Activated CD8-positive, alpha-beta T cell treated with anti-CD3 and anti-CD28 coated beads for 36 hours (primary cell): ENCODE results near the gene YTHDF1. TPM values are rescaled to one million over a fixed set of nuclear protein-coding genes. Genes with fewer than 3 reads are reported as not detected.

Source experiments
- ATAC-seq: fragments of 200-7000 bp; cut with Tn5 transposase; one replicate; pipeline ENCODE4 v1.10.0; 2021; ENCODE audit warnings: mild to moderate bottlenecking, moderate library complexity
- CTCF ChIA-PET: fragments of 350-600 bp; sonication (Branson Sonifier 250); formaldehyde crosslinking; loops from one replicate; lab custom pipeline; 2021; ENCODE audit warnings: antibody characterized with exemption; lab: Charles Lee
- POLR2A ChIA-PET: fragments of 350-600 bp; sonication (Branson Sonifier 250); formaldehyde crosslinking; loops from one replicate; lab custom pipeline; 2021; ENCODE audit warnings: antibody characterized with exemption; lab: Charles Lee
- DNase-seq: peaks from one replicate; pipeline ENCODE4 v3.0.0-alpha.2; 2020
- H3K27ac Mint-ChIP-seq: one replicate; pipeline ENCODE4 v1.8.0; 2021; ENCODE audit warnings: mild to moderate bottlenecking, mixed read lengths
- H3K27me3 Mint-ChIP-seq: one replicate; pipeline ENCODE4 v1.8.0; 2021; ENCODE audit warnings: mixed read lengths
- H3K36me3 Mint-ChIP-seq: one replicate; pipeline ENCODE4 v1.8.0; 2021; ENCODE audit warnings: low read depth, mixed read lengths
- H3K4me1 Mint-ChIP-seq: one replicate; pipeline ENCODE4 v1.8.0; 2021; ENCODE audit warnings: low read depth, mixed read lengths
- H3K4me3 Mint-ChIP-seq: one replicate; pipeline ENCODE4 v1.8.0; 2021; ENCODE audit warnings: mild to moderate bottlenecking, moderate library complexity, mixed read lengths
- H3K9me3 Mint-ChIP-seq: one replicate; pipeline ENCODE4 v1.8.0; 2021; ENCODE audit warnings: mixed read lengths
- intact Hi-C: fragments of 100-400 bp; cut with micrococcal nuclease; formaldehyde crosslinking; loops from one replicate; pipeline ENCODE4 v1.10.0; 2022
- microRNA-seq: library from miRNA; unstranded; fragments of <30 nt; microRNA quantifications from one replicate; pipeline ENCODE4 v1.2.0, GENCODE V29; 2022; ENCODE audit warnings: borderline microRNAs expressed, borderline replicate concordance
- total RNA-seq, 2 experiments: library from RNA; stranded (reverse); gene quantifications; one replicate each; pipeline ENCODE4 v1.2.3, GENCODE V29; 2021
- TF ChIP-seq, protein P1 (sequence below): fragments of 200-600 bp; IDR thresholded peaks from one replicate; pipeline ENCODE4 v1.8.0; 2022; ENCODE audit warnings: antibody characterized with exemption, mild to moderate bottlenecking

Gene YTHDF1
- total RNA-seq, 2 experiments from 2014 or later, result 31.0 TPM

DNA sequence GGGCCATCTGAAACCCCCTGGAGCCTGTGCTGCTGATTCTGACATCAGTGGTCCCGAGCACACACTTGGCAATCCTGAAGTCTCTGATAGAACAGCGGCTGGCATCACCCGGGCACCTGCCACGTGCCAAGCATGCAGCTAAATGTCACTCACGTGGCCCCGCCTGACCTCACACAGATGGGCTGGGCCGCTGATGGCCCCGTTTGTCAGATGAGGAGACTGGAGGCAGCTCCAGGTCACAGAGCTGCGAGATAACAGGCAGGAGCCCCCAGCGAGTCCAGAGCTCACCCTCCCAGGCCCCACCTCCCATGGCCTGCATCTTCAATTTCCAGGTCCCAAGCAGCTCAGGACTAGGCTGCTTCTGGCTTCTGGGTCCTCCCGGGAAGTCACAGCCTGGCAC is 67.2 kb downstream of the YTHDF1 start:
- Mint-ChIP-seq H3K9me3 (peaks cover 10% of the 10 kb centered on the region), H3K36me3 (no peaks in the 10 kb centered on the region), H3K4me3 (no peak overlapping the region), H3K4me1 (no peaks in the 10 kb centered on the region), H3K27me3 (peaks cover 38% of the 10 kb centered on the region), H3K27ac (no peak overlapping the region)
- ATAC-seq, result no peak
- POLR2A ChIA-PET, result interaction anchor here (0.6 kb wide), 1 partner anchor 46 kb away, joined by 3 read pairs; no protein-coding TSS in a partner anchor
- intact Hi-C loops, result no loop called here
- no peak for DNase-seq
- TF ChIP-seq, protein P1, sequence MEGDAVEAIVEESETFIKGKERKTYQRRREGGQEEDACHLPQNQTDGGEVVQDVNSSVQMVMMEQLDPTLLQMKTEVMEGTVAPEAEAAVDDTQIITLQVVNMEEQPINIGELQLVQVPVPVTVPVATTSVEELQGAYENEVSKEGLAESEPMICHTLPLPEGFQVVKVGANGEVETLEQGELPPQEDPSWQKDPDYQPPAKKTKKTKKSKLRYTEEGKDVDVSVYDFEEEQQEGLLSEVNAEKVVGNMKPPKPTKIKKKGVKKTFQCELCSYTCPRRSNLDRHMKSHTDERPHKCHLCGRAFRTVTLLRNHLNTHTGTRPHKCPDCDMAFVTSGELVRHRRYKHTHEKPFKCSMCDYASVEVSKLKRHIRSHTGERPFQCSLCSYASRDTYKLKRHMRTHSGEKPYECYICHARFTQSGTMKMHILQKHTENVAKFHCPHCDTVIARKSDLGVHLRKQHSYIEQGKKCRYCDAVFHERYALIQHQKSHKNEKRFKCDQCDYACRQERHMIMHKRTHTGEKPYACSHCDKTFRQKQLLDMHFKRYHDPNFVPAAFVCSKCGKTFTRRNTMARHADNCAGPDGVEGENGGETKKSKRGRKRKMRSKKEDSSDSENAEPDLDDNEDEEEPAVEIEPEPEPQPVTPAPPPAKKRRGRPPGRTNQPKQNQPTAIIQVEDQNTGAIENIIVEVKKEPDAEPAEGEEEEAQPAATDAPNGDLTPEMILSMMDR, result no peak
- CTCF ChIA-PET, result interaction anchor here (1.0 kb wide), 1 partner anchor 46 kb away, joined by 4 read pairs; no protein-coding TSS in a partner anchor

DNA sequence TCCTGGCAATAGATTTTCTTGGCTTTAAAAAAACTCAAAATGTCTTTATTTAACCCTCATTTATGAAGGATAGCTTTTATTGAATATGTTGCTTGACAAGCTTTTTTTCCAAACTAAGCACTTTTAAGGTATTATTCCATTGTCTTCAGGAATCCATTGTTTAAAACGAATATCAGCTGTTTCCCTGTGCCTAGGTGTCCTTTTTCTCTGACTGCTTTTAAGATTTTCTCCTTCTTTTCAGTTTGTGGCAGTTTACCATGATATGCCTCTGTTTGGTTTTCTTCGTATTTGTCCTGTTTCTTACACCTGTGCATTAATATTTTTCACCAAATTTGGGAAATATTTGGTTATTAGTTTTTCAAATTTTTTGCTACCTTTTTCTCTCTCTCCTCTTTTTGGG is 68.4 kb downstream of the YTHDF1 start:
- Mint-ChIP-seq H3K4me3 (no peak overlapping the region), H3K4me1 (no peaks in the 10 kb centered on the region), H3K36me3 (no peaks in the 10 kb centered on the region), H3K27me3 (peaks cover 33% of the 10 kb centered on the region), H3K27ac (no peak overlapping the region), H3K9me3 (peaks cover 10% of the 10 kb centered on the region)
- POLR2A ChIA-PET, result no interaction called here
- DNase-seq (no peak), ATAC-seq (no peak)
- intact Hi-C loops, result no loop called here
- TF ChIP-seq, protein P1, result no peak
- CTCF ChIA-PET, result no interaction called here

Small RNA genes within 50 kb of the gene (microRNA-seq; reads per million reads assigned to microRNA genes)
- gene MIR124-3, result not detected
- not detected for gene MIR3196

Other genes with a start within 250 kb of the YTHDF1 start
- not detected for gene BHLHE23, start 209.2 kb downstream of the YTHDF1 start, total RNA-seq
- 1 to 10 TPM; 5.1 to 5.3 TPM for gene BIRC7, start 19.8 kb upstream of the YTHDF1 start, total RNA-seq
- not detected for gene NKAIN4, start 38.3 kb upstream of the YTHDF1 start, total RNA-seq
- gene ARFGAP1, start 56.7 kb upstream of the YTHDF1 start, total RNA-seq, result 10 to 100 TPM; 71.3 to 75.0 TPM
- gene COL20A1, start 77.1 kb upstream of the YTHDF1 start, total RNA-seq, result under 1 TPM in 1 of 2 experiments, not detected in 1; 0.04 TPM
- not detected for gene CHRNA4, start 145.2 kb upstream of the YTHDF1 start, total RNA-seq